Chondrocyte (in vitro differentiated cells): ENCODE data around the gene GABBR2. TPM values are rescaled to one million over a fixed set of nuclear protein-coding genes. Genes with fewer than 3 reads are reported as not detected.

Source experiments
- DNase-seq: peaks from one replicate; pipeline ENCODE4 v3.0.0; 2021; ENCODE audit warnings: mixed read lengths, low spot score
- H3K27ac Mint-ChIP-seq: one replicate; pipeline ENCODE4 v1.8.0; 2021; ENCODE audit warnings: mild to moderate bottlenecking, moderate library complexity, mixed read lengths; ENCODE audit not compliant: unreplicated experiment
- H3K27me3 Mint-ChIP-seq: 2 replicates; pipeline ENCODE4 v1.8.0; 2021; ENCODE audit warnings: low read depth, mixed read lengths
- H3K36me3 Mint-ChIP-seq: 2 replicates; pipeline ENCODE4 v1.8.0; 2021; ENCODE audit warnings: low read depth, mixed read lengths
- H3K4me1 Mint-ChIP-seq: 2 replicates; pipeline ENCODE4 v1.8.0; 2021; ENCODE audit warnings: low read depth, mild to moderate bottlenecking, mixed read lengths
- H3K4me3 Mint-ChIP-seq: one replicate; pipeline ENCODE4 v1.8.0; 2021; ENCODE audit warnings: mild to moderate bottlenecking, moderate library complexity, mixed read lengths; ENCODE audit not compliant: unreplicated experiment
- H3K9me3 Mint-ChIP-seq: 2 replicates; pipeline ENCODE4 v1.8.0; 2021; ENCODE audit warnings: low read depth, mixed read lengths
- total RNA-seq: library from RNA; stranded (reverse); gene quantifications from 3 replicates; pipeline ENCODE4 v1.2.1, GENCODE V29; 2021
- TF ChIP-seq, protein P1 (sequence below): fragments of 200-600 bp; sonication (generic); IDR thresholded peaks from 2 replicates; pipeline ENCODE4 v1.5.0; 2021; ENCODE audit warnings: antibody characterized with exemption, mild to moderate bottlenecking, moderate library complexity

Gene GABBR2
- total RNA-seq, 1 donor from 2014 or later: 0.12 TPM

DNA sequence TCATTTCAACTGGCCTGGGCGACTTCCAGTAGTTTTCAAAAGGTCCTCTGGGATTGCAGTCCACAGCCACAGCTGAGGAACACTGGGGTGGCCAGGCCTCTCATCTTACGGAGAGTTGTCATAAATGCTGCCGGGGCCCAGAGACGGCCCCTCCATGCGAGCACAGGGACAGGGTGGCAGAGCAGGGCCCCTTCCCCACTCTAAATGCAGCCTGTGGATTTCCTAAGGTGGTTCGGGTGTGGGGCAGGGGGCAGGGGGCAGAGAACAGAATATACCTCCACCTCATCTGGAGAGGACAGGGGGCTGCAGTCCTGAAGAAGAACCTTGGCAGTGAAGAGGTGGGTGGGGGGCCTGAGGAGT lies 339.7 kb downstream of the GABBR2 start:
- TF ChIP-seq, protein P1, sequence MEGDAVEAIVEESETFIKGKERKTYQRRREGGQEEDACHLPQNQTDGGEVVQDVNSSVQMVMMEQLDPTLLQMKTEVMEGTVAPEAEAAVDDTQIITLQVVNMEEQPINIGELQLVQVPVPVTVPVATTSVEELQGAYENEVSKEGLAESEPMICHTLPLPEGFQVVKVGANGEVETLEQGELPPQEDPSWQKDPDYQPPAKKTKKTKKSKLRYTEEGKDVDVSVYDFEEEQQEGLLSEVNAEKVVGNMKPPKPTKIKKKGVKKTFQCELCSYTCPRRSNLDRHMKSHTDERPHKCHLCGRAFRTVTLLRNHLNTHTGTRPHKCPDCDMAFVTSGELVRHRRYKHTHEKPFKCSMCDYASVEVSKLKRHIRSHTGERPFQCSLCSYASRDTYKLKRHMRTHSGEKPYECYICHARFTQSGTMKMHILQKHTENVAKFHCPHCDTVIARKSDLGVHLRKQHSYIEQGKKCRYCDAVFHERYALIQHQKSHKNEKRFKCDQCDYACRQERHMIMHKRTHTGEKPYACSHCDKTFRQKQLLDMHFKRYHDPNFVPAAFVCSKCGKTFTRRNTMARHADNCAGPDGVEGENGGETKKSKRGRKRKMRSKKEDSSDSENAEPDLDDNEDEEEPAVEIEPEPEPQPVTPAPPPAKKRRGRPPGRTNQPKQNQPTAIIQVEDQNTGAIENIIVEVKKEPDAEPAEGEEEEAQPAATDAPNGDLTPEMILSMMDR: no peak
- Mint-ChIP-seq H3K27me3 (peaks cover 12% of the 10 kb centered on the region), H3K9me3 (peaks cover 11% of the 10 kb centered on the region), H3K4me1 (no peaks in the 10 kb centered on the region), H3K27ac (no peak overlapping the region), H3K4me3 (no peak overlapping the region), H3K36me3 (peaks cover 1% of the 10 kb centered on the region)
- peak; percentile 54 for DNase-seq

DNA sequence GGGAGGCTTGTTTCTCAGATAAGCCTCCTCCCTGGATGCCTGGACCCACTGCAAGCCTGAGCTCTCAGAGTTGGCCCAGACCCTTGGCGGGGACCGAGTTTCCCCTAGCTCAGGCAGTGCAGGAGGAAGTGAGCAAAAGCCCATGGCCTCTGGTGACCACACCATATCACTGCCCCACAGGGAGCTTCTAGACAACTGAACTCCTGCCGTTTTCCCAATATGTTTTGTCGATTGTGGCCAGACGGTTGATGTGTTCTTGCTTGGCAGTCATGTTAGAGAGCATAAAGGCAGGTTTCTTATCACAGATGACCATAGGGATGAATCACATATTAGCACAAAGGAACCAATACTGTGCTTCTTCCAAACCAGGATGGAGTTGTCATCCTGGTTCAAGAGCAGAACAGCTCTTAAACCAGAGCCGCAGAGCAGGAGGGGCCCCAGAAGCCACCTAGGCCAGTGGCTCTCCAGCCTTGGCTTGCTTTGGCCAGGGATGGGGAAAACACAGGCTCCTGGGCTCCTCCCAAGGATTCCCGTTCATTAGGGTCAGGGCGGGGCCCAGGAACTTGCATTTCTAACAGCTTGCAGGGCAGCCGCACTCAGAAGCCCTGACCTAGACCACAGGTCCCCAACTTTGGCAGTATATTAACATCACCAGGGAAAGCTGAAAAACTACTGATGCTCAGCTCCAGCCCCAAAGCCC lies 340.2 kb downstream of the GABBR2 start:
- DNase-seq: peak; percentile 68
- H3K27ac Mint-ChIP-seq: no peak overlapping the region
- peaks cover 11% of the 10 kb centered on the region for H3K9me3 Mint-ChIP-seq
- H3K36me3 Mint-ChIP-seq: peaks cover 1% of the 10 kb centered on the region
- H3K4me3 Mint-ChIP-seq: no peak overlapping the region
- TF ChIP-seq, protein P1: no peak
- H3K27me3 Mint-ChIP-seq: peaks cover 12% of the 10 kb centered on the region
- no peaks in the 10 kb centered on the region for H3K4me1 Mint-ChIP-seq

DNA sequence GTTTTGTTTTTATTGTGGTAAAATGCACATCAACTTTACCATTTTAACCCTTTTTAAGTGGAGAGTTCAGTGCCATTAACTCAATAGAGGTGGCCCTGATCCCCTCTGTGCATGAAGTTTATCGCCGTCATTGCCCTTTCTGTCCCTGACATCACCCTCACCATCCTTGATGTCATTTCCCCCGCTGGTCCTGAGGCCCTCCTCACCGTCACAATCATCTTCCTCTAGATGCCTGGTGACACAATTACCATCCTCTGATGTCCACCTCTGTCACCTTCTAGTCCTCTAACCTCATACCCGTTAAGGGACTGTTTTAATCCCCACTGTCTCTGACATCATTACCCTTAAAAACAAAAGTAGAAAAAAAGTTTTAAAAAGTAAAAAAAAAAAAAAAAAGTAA lies 340.8 kb downstream of the GABBR2 start:
- Mint-ChIP-seq H3K9me3 (peaks cover 11% of the 10 kb centered on the region), H3K27ac (no peak overlapping the region), H3K36me3 (peaks cover 1% of the 10 kb centered on the region), H3K27me3 (peaks cover 14% of the 10 kb centered on the region), H3K4me3 (no peak overlapping the region), H3K4me1 (no peaks in the 10 kb centered on the region)
- TF ChIP-seq, protein P1: no peak
- DNase-seq: no peak

DNA sequence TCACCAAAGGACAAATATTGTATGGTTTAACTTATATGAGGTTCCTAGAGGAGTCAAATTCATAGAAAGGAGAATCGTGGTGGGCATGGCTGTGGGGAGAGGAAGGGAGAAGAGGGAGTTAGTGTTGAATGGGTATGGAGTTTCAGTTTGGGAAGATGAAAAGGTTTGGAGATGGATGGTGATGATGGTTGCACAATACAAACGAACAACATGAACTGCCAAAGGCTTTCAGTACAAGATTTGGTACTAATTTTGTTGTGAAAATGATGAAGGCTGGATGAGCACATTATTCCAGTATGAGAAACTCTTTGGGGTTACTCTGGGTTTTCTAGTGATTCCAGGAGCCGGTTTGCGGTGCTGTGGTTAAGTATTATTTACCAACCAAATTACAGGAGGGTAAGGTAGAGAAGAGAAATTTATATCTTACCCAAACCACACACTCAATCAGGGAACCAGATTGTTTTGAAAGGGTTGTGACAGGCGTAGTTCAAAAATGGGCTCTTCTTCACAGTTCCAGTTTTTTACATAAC lies 341.3 kb downstream of the GABBR2 start:
- Mint-ChIP-seq H3K27ac (no peak overlapping the region), H3K4me3 (no peak overlapping the region), H3K9me3 (peaks cover 11% of the 10 kb centered on the region), H3K36me3 (peaks cover 1% of the 10 kb centered on the region), H3K4me1 (no peaks in the 10 kb centered on the region), H3K27me3 (peaks cover 18% of the 10 kb centered on the region)
- DNase-seq: no peak
- TF ChIP-seq, protein P1: no peak

DNA sequence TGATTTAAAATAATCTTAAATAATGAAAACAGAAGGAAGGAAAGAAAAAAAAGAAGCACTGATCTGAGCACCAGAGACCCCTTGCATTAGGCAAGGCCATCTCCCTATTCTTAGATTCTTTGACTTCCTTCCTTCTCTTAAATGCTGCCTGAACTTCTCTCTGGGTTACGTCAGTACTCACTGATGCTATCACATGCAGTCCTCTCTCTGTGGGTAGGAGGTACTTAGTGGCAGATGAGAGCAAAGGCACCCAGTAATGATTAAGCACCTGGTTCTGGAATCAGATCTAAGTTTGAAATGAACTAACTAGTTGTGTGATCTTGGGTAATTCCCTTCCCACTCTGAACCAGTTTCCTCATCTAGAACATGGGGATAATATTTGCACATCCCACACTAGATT lies 343.0 kb downstream of the GABBR2 start:
- Mint-ChIP-seq H3K9me3 (peaks cover 11% of the 10 kb centered on the region), H3K4me3 (no peak overlapping the region), H3K27me3 (peaks cover 26% of the 10 kb centered on the region), H3K36me3 (peaks cover 1% of the 10 kb centered on the region), H3K27ac (no peak overlapping the region), H3K4me1 (no peaks in the 10 kb centered on the region)
- DNase-seq: no peak
- TF ChIP-seq, protein P1: no peak
